Stimulated activated CD4-positive, alpha-beta T cell treated with anti-CD3 and anti-CD28 coated beads, Interleukin-4, amount 100 ng/mL, for 4 hours (primary cell): Measurements from ENCODE around the gene CDH4.

Experiments used
- DNase-seq, 2 experiments: peaks; one replicate each; pipeline ENCODE4 v3.0.0-alpha.2; 2020

CDH4 gene

DNA sequence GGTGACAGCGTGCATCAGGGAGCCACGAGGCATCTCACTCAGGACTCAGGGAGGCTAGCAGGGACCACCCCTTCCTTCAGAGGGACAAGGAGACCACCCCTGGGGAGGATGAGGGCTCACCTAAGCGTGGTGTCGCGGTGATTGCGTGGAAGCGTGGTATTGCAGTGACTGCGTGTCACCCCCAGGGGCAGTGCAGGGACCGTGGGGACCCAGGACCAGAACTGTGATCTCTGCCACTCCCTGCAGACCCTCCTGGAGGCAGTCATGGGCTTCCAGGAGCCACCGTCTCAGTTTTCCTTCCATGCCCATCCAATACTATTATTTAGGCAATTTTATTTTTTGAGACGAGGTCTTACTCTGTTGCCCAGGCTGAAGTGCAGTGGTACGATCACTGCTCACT lies 666.5 kb downstream of the CDH4 start:
- DNase-seq = no peak

DNA sequence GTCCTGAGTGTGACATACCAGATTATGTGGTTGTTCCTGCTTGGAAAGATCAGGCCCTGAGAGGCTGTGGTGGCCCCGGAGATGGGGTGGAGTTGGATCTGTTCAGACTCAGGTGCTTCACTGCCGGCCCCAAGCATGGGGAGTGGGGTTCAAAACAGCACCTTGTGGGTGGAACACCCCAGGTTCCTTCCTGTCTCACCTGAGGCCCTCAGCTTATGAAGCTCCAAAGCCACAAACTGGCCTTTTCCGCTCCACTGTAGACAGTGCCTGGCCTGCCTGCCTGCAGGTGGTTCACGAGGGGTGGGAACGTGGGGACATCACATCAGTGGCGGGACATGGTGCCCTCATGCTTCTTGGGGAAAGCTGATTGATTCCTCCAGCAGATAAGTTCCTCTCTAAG lies 667.2 kb downstream of the CDH4 start:
- DNase-seq = no peak

DNA sequence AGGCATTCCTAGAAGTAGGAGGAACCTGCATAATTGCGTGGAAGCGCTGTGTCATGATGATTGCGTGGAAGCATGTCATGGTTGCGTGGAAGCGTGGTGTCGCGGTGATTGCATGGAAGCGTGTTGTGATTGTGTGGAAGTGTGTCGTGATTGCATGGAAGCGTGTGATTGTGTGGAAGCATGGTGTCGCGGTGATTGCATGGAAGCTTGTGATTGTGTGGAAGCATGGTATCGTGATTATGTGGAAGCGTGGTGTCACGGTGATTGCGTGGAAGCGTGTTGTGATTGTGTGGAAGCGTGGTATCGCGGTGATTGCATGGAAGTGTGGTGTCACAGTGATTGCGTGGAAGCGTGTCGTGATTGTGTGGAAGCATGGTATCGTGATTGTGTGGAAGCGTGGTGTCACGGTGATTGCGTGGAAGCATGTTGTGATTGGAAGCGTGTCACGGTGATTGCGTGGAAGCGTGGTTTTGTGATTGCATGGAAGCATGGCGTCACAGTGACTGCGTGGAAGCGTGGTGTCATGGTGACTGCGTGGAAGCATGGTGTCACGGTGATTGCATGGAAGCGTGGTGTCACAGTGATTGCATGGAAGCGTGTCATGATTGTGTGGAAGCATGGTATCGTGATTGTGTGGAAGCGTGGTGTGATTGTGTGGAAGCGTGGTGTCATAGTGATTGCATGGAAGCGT lies 667.8 kb downstream of the CDH4 start:
- no peak for DNase-seq

DNA sequence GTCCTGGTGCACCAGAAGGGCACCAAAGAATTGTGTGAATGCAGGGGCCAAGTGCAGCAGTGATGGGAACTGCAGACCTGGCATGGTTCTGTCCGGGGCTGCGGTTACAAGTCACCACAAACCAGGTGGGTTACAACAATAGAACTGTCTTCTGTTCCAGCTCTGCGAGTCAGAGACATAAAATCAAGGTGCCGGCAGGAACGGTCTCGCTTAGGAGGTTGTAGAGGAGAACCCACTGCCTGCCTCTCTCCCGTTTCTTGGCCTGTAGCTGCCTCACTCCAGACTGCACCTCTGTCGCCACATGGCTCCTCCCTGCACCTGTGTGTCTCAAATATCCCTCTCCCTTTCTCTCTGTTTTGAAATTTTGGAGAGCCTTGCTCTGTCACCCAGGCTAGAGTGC lies 670.4 kb downstream of the CDH4 start:
- no peak for DNase-seq

DNA sequence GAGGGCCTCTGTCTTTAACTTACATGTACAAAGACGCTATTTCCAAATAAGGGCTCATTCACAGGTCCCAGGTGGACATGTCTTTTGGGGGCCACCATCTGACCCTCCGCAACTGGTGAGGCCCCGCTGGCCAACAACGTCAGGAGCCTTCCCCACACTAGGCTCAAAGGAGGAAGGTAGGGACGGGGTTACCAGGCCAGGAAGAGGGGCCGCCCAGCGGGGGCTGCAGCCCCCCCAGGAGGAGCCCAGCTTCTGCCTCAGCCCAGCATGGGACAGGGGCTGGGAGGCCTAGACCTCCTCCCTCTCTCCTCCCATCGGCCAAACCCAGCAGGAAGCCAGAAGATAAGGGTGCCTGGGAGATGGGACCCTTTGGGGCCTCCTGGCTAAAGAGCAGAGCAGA lies 670.9 kb downstream of the CDH4 start:
- no peak for DNase-seq

DNA sequence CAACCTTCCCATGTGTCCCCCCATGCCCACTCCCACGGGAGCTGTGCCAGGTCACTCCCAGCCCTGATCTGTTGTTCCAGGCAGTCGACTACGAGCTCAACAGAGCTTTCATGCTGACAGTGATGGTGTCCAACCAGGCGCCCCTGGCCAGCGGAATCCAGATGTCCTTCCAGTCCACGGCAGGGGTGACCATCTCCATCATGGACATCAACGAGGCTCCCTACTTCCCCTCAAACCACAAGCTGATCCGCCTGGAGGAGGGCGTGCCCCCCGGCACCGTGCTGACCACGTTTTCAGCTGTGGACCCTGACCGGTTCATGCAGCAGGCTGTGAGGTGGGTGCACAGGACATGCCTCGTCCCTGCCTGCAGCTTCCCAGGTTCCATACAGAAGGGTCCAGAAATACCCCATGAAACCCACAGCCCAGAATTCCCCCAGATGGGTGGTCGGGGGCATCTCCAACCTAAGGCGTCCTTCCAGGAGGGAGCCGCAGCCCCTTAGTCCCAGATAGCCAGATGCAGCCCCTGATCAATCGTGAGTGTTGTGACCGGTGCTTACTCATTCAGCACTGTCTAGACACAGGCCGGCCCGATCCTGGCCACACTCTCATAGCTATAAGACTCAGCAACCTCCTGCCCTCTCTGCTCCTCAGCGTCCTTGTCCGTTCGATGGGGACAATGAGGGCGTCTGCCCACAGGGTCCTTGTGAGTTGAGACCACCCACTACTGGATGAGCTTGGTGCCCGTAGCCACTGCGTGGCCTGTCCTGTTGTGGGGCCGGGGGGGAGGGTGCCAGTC lies 671.5 kb downstream of the CDH4 start:
- DNase-seq = no peak

DNA sequence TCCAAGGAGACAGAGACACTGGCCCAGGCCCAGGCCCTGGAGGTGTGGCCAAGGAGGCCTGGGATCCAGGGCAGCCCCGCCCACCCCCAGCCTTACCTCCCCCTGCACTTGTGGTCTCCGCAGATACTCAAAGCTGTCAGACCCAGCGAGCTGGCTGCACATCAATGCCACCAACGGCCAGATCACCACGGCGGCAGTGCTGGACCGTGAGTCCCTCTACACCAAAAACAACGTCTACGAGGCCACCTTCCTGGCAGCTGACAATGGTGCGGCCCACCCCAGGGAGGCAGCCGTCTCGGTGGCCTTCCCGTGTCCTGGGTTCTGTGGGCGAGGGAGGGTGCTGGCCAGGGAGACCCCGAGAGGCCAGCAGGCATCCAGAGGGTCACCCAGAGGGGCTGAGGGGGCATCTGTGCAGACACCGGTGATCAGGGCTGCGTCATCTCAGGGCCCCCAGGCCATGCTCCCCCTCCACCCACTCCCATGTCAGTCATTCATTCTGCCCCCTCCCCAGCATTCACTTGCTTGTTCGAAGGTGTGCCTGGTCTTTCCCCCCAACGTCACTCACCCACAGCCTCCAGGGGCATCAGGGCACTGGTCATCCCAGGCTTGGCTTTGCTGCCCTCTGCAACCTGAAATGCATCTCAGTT lies 672.3 kb downstream of the CDH4 start:
- no peak for DNase-seq

DNA sequence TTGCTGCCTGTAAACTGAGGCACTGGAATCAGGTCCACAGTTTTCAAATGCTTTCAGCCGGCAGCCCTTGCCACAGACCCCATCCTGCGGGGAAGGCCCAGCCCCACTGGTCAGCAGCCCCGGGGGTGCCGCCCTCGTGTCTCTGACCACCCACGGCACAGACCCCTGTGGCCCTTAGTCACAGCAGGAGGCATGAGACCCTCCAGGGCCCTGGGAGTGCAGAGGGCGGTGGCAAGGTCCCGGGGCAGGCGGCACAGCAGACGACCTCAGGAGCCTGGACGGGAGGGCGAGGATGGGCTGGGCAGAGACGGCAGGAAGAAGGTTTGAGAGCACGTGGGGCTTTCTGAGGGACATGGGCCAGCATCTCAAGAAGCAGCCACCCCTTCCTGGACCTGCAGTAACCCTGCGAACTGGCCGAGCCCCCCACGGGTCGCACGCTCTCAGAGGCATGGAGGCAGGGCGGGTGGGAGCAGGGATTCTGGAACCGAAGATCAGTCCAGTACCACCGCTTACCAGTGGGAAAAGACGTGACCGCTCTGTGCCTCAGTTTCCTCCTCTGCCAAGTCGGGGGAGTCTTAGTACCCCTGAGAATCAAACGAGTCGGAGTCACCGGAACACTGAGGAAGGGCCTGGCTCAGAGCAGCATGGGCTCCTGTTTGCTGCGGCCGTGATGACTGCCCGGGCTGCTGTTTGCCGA lies 672.9 kb downstream of the CDH4 start:
- DNase-seq = no peak

DNA sequence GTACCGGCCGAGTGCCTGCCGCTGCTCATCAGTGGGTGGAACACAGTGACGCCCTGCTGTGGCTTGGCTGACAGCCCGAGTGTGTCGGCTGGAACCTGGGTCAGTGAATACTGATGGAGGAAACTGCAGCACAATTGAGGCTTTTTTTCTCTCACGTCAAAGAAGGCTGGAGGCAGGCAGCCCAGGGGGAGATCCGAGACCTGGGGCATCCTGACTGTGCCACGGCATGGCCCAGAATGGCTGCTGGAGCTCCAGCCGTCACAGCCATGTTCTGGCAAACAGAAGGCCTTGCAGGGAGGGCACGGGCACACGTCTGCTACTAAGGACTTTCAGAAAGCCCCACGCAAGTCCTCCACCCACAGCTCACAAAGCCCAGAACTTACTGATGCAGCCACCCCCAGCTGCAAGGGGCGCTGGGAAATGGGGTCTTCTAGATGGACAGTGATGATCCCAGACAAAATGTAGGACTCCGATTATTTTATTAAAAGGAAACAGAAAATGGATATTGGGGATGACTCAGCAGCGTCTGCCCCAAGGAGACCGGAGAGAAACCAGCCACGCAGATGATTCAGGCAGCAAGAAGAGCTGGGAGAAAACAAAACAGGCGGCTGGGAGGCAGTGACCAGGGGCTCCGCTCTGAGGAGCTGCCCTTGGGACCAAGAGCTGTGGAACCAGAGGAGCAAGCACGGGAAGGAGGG lies 673.6 kb downstream of the CDH4 start:
- no peak for DNase-seq

DNA sequence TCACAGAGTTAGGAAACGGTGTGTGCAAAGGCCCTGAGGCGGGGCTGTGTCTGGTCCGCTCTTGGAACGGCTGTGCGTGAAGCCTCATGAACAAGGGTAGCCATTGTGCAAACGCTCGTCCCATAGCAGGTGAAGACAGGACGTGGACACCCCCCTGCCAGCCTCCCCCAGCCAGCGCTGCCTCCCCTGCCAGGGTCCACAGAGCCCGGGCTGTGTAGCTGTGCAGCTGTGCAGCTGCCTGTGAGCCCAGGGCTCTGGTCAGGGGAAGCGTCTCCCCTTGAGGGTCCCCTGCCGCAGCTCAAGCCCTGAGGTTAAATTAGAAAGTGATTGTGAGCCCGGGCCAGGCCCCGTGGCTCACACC lies 674.2 kb downstream of the CDH4 start:
- no peak for DNase-seq

DNA sequence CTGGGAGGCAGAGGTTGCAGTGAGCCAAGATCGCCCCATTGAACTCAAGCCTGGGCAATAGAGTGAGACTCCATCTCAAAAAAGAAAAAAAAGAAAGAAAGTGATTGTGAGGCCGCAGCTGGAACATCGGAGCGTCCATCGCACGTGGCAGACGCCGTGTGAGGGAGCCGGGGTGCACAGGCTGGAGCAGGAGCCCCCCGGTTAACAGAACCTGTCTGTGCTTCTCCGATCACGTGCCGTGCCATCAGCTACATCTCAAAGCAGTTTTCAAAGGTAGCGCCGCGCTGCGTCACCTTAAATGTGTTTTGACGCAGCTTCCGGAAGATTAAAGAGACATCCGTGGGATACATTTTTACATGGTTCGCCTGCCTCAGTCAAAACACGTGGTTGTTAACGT lies 674.7 kb downstream of the CDH4 start:
- DNase-seq = no peak

DNA sequence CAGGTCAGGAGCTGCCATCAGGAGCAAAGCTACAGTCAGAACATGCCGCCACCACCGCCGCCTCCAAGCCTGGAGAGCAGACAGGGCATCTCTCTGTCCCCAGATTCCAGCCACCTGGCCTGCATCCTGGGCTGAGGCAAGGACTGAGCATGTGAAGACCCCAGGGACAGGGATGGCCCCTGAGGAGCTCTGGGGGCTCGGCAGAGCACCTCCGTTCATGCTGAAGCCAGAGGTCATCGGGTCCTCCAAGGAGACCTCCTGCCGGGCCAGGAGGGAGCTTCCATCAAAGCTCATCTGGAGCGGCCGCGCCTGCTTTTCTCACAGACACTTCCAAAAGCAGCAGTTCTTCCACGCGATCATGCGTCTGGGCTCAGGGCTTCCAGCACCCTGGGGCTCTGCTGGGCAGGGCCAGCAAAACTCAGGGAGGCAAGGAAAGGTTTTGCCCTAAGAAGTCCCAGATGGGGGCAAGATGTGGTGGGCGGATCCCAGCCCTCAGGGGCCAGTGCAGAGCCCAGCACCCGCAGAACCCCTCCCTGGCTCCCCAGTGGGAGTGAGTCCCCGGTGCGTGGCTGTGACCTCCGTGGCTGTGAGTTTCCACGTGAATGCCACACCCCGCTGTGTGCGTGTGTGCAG lies 675.2 kb downstream of the CDH4 start:
- DNase-seq = no peak

DNA sequence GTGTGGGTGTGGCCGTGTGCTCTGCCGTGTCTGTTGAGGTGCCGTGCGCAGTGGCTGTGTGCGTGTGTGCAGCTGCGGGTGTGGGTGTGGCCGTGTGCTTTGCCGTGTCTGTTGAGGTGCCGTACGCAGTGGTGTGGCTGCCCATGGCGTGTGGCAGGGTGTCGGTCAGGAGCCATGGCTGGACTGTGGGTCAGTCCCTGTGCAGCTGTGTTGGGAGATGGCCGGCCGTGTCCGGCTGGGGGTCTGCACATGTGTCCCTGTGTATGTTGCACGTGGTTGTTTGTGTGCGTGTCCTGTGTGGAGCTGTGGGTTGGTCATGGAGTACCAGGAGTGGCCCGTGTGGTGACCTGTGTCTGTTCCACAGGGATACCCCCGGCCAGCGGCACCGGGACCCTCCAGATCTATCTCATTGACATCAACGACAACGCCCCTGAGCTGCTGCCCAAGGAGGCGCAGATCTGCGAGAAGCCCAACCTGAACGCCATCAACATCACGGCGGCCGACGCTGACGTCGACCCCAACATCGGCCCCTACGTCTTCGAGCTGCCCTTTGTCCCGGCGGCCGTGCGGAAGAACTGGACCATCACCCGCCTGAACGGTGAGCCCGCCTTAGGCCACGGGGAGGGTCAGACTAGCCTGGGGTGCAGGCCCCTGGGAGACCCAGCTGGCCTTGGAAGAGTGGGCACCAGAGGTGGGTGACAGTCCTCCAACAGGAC lies 675.9 kb downstream of the CDH4 start:
- DNase-seq = no peak

DNA sequence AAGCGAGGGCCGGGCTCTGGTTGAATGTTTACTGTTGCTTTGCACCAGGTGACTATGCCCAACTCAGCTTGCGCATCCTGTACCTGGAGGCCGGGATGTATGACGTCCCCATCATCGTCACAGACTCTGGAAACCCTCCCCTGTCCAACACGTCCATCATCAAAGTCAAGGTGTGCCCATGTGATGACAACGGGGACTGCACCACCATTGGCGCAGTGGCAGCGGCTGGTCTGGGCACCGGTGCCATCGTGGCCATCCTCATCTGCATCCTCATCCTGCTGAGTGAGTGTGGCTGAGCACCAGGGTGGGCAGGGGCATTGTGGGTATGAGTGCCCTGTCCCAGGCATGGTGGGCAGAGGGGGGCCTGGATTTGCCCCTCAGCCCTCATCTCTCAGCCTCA lies 677.5 kb downstream of the CDH4 start:
- DNase-seq = no peak

DNA sequence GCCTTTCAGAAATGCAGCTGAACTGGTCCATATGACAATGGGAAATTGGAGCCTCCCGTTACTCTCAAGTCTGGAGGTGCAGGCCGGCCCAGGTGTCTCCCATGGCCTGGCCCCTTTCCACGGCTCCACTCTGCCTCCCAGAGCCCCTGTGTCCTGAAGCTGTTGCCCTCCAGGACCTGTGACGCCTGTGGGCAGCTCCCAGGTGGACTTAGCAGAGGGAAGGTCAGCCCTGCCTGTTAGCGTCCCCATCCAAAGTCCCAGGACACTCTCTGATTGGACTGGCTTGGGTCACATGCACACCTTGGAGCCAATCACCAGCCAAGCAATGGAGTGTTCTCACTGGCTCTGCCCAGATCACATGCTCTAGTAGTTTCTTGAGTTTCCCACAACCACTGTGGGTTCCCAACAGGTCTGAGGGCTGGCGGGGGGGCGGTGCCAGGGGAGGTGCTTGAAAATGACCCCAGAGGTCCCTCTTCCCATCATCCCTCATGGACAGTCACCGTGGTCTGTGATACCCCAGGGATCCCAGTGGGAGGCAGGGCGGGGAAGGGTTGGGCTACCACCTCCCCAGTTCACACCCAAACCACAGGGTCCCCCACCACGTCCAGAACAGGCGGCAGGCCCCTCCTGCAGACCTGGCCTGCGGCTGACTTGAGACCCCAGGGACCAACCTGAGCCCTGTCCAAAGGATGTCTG lies 678.1 kb downstream of the CDH4 start:
- no peak for DNase-seq

DNA sequence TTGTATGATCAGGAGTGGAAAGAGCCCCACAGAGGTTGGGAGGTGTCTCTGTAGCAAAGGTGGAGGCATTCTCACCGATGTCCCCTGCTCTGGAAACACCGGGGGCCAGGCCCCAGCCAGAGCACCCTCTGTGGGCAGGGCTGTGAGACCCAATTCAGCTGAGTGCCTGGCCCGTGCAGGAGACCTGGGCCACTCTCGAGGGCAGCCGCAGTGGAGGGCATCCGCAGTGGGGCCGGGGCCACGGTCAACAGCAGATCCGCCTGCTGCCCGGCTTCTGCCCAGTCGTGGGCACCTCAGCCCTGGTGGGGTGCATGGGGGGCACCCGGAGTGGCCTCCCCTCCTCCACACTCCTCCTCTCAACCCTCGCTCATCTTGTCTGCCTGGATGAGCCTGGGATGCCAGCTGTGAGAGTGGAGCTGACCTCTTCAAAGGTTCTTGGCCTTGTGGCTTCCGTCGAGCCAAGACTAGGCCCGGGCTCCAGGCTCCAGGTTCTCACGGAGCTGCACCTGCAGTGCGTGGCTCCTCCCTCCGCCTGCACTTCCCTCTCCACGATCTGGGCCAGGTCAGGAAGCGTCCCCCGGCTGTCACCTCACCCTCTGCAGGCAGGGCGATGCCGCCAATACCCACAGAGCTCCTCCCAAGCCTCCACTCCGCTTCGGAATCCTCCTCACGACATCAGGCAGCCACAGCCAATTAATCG lies 678.9 kb downstream of the CDH4 start:
- no peak for DNase-seq

DNA sequence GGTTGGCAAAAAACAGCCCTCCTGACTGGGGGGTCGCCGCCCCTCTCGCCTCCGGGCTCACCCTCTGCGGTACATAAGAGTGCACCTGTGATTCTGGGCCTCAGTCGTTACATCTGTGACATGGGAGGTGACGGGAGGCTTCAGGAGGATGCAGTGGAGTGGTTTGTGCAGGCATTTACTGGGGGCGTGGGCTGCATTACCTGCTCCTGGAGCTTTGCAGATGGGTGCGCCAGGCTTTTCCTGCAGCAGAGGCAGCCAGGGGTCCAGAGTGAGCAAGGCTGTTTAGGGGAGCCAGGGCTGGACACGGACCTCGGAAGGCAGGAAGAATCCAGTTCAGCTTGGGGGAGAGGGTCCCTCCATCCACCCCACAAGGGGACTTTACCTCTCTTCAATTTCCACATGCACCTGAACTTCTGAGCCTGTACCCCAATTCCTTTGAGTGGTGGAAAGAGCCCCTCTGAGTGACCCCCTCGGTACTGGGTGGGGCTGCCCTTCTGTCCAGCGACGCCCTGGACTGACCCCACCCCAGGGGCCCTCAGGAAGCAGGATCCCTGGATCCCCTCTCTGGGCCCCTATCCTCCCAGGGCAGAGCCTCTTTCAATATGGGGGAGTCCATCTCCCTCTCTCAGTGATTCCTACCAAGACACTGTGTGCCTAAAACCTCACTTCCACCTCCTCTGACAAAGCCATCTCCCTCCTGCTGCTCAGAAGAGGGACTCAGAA lies 679.6 kb downstream of the CDH4 start:
- no peak for DNase-seq

DNA sequence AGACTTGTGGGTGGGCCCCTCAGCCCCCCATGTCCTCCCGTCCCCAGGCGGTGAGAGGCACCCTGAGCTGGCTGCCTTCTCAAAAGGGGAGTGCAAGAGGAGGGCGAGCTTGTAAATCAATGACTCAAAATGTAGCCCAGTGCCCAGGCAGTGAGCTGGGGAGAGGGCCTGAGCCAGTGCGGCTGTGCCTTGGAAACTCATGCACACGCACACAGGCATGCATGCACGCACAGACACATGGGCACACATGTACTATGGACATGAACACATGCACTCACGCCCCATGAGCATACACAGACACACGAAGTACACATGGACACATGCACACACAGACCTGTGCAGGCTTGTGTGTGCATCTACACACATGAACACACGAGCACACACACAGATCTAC lies 680.1 kb downstream of the CDH4 start:
- no peak for DNase-seq

DNA sequence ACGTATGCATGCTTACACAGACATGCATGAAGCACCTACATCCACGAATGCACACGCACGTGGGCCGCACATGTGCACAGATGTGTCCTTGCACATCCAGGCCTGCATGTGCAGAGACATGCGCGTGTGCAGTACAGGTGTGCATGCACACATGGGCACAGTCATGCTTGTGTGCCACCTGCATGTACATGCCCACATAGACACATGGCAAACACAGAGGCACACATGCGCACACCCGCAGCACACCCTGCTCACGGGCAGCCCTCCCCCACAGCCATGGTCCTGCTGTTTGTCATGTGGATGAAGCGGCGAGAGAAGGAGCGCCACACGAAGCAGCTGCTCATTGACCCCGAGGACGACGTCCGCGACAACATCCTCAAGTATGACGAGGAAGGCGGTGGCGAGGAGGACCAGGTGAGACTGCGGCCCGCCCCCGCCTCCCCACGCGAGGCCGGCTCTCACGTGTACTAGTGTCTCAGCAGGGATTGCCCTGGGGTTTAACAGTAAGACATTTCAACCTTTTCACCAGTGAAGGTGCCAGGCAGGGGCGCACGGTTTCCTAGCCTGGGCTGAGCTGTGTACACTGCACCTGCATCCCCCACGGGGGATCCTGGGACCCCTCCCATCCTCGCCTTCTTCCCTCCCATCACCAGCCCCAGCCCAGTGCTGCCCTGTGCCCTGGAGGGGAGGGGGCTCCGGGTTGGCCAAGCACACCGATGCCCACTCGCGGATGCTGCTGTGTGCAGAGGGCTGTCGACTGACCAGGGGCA lies 680.8 kb downstream of the CDH4 start:
- no peak for DNase-seq
